HG02759 (cell line): ENCODE data around the gene CDH4.

ENCODE experiments used
- ATAC-seq: cut with Tn5 transposase; IDR thresholded peaks from one replicate; pipeline ENCODE4 v1.9.1; 2021; ENCODE audit warnings: mild to moderate bottlenecking, moderate library complexity; ENCODE audit not compliant: unreplicated experiment

CDH4 gene

DNA sequence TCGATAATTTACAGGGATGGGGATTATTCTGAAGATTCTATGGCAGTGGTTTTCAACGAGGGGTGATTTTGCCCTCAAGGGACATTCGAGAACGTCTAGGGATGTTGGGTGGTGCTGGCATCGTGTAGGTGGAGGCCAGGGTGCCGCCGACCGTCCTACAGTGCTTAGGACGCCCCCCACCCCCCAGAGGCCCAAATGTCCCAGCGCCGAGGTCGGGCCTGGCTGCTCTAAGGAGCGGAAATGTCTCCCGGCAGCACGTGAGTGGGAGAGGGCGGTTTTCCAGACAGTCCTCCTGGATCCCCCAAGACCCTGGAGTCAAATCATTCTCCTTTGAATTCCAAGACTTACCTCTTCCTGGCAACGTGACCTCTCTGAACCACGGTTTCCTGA lies 101.9 kb downstream of the CDH4 start:
- no peak for ATAC-seq

DNA sequence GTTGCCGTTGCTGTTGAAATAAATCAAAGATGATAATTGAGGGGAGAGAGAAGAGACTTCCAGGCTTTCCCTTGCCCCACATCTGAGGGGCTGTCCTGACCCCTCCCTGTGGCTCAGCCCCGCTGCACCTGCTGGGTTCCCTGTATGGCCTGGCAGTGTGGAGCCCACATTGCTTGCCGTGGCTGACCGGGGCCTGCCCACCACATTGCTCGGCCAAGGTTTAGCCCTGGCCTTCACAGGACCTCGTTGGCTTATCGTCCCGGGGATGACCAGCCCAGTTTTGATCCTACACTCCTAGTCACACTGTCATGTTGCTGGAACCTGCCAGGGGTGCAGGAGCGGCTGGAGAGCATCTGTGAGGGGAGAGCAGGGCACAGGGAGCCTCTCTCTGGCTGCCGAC lies 102.4 kb downstream of the CDH4 start:
- no peak for ATAC-seq

GRCh38 chr20:61354901-61355495 lies 102.9 kb downstream of the CDH4 start:
- ATAC-seq = no peak

DNA sequence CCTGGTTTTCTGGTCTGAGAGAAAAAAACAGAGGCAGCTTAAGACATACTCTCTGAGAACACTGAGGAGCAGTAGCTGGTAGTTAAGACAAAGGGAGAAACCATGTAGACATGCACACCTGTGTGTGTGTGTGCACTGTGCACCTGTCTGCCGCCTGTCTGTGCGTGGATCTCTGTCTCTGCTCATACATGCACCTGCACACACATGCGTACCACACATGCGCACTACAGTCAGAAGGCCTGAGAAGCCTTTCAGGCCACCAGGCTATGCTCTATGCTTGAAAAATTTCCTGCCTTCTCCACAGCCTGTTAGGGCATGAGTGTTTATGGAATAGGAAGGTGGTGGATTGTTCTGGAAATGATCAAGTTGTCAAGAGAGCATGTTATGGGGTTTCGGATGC lies 103.5 kb downstream of the CDH4 start:
- no peak for ATAC-seq

- no peak for ATAC-seq
Observed at GRCh38 chr20:61356196-61356595, 104.1 kb downstream of the CDH4 start.

GRCh38 chr20:61357119-61357518 lies 105.1 kb downstream of the CDH4 start:
- no peak for ATAC-seq

DNA sequence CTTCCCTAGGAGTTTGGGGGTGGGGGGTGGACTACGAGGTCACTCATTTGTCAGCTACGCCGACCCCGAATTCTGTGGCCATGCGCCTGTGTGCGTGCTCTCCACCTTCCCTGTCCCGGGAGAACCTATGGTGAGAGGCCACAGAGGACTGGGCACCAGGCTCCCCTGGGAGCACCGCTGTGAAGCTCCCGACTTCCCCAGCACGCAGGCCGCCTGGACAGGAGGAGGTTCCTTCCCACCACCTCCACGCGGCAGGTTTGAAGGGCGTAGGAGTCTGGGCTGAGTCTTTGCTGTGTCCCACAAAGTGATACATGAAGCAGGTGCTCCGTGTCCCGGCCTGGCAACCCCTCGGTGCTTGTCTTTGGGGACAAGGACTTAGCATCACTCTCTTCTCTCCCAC lies 107.2 kb downstream of the CDH4 start:
- ATAC-seq = no peak

DNA sequence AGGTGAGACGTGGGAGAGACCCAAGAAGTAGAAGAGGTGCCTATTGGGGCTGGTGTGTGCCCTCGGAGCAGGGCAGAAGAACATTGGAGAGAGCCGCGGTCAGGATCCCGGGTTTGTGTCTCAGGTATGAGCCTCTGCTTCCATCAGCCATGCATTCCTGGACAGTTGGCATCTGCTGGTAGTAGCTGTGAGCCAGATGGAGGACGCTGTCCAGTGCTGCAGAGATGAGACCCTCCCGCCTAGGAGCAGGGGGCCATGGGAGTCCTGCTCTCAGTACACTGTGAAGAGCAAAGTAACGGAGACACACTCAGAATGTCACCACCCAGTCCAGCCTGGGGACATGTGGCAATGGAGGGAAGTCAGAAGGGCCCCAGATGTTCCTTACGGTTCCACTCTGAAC lies 108.2 kb downstream of the CDH4 start:
- ATAC-seq = no peak

DNA sequence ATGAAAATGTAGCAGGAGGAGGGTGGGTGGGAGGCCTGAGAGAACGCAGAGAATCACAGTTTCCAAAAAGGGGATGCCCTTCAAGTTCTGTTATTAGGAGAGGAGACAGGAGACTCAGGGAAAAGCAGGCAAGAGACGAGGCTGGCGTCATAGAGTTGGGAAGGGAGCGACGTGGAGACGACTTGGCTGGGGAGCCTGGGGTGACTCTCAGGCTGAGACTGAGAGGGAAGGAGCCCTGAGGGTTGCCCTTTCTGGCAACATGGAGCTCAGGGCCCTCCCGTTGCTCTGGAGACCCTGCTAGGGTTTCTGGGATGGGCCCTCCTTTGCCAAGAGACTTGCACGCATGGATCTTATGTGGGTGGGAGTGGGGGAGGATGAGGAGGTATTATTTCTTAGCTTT lies 108.9 kb downstream of the CDH4 start:
- ATAC-seq = no peak

DNA sequence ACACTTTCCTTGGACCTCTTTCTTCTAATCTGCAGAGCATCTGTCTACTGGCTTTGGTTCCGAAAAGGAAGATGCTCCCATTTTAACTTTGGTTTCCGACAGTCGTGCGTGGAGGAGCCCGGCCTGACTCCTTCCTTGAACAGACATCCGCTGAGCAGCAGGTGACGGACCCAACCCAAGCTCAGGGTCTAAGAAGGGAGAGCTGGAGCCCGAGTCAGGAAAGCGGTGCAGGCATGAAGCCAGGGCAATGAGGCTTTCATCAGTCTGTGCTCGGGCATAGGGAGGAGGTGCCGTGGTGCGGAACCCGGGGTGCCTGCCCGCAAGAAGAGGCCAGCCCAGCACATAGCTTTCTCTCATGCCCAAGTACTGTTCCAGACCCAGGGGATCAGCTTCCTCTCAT lies 109.4 kb downstream of the CDH4 start:
- no peak for ATAC-seq

DNA sequence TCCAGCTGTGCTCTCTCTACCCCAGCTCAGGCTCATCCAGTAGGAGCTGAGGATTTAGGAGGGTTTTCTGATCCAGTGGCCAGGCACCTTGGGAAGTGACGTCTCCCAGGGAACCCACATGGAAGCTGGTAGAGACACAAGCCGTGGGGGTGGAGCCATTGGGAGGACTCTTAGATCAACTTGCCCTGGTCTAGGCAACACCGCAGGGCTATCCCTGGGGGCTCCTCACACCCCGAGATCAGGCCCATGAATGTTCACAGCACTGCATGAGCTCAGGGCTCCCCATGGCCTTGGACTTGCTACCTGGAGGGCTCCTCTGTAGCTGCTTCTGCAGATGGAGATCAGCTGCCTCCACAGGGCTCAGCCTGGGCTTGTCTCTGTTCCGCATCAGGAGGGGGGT lies 112.1 kb downstream of the CDH4 start:
- ATAC-seq = no peak

DNA sequence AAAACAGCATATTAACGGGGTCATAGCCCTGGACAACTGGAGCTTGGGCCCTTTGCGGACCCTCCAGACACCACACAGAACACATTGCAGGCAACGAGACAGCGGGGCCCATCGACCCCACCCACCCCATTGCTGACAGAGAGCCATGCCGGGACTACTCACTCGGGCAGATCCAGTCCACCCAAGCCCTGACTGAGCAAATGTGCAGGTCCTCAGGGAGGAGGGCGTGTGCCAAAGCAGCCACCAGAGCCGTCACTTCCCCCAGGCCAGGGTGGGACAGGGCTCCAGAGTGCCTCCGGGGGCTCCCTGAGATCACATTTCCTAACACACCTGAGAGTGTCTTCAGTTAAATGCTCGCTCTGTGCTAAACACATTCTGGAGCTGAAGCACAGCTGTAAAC lies 114.9 kb downstream of the CDH4 start:
- no peak for ATAC-seq

DNA sequence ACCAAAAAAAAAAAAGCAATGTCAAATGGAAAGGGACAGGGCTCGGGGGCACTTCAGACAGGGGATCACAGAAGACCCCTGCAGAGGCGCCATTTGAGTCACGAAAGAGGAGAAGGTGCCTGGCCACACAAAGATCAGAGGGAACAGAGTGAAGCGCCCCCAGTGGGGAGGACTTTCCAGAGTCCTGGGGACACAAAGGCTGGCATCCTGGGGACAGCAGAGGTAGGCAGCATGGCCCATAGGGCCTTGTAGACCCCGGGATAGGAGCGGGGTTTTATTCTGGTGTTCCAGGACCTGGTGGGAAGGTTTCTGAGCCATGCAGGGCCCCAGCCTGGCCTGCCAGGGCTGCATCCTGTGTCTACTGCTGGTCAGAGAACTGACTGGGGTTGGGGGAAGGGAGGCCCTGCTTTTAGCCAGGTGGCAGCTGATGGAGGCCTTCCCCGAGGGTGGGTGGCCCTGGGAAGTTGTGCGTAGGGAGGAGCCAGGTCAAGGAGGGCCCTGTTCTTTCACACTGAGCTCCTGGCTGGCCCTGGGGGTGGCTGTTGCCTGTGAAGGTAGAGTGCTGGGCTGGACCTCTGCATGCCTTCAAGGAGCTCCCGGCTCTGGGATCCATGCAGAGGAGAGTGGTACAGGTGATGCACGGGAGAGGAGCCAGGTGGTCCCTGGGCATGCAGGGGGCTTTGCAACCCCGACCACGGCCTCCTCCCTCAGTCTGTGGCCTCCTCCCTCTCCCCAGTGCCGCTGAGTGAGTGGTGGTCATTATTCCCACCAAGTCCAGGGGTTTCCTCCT lies 117.9 kb downstream of the CDH4 start:
- ATAC-seq = no peak

DNA sequence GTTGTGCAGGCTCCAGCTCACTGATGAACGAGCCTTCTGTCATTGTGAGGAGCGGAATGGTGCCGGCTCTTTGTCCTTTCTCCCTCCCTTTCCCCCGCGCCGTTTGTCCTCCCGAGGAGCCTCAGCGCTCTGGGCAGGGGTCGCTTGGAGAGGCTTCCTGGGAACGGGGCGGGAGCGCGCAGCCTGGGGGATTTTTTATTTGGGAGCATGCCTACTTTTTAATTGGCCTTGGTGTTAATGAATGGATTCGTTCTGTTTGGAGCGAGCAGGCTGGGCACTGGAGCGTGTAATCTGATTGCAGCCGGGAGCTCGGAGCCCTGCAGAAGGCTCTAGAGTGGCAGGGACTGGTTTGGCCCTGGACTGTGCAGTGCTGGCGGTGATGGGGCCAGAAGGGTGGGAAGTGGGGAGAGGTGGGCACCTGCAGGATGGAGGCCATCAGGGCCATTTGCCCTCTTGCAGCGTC lies 118.8 kb downstream of the CDH4 start:
- no peak for ATAC-seq

- ATAC-seq = no peak
Observed at GRCh38 chr20:61371501-61372136, 119.6 kb downstream of the CDH4 start.

- ATAC-seq = no peak
Observed at GRCh38 chr20:61372137-61373054, 120.3 kb downstream of the CDH4 start.

DNA sequence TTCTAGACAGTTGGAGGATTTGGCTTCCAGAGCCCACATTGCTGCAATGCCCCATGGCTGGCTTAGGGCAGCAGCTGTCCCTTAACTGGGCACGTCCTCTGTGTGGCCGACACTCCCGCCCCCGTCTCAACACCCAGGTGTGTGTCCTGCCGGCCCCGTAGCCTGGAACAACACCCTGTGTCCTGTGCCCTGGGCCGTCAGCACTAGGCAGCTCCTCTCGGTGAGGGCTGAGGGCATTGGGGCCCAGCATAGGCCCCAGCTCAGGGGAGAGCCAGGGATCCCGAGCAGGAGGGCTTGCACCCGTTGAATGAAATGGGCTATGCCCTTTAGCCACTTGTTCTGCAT lies 121.0 kb downstream of the CDH4 start:
- ATAC-seq = no peak

DNA sequence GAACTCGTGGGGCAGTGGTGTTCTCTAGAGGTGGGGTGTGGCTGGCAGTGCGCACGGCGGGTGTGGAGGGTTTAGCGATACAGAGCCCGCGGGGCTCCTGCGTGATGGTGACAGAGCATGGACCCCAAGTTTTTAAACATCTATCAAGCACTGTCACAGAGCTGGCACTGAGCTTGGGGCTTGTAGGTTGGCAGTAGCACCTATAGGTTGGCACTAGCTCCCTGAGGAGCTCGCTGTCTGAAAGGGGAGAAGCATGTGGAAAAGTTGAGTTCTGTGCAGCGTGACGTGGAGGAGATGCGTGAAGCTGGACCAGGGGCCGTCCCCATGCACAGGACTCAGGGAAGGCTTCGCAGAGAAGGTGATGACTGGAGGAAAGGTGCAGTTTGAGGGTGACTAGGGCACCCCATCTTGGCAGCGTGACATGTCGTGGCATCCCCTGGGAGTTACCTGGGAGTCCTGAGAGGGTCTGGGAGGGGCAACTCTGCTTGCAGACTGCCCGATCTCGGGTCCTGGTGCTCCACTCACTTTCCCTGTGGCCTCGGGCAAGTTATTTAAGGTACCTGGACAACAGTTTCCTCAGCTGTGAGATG lies 122.0 kb downstream of the CDH4 start:
- ATAC-seq = no peak

DNA sequence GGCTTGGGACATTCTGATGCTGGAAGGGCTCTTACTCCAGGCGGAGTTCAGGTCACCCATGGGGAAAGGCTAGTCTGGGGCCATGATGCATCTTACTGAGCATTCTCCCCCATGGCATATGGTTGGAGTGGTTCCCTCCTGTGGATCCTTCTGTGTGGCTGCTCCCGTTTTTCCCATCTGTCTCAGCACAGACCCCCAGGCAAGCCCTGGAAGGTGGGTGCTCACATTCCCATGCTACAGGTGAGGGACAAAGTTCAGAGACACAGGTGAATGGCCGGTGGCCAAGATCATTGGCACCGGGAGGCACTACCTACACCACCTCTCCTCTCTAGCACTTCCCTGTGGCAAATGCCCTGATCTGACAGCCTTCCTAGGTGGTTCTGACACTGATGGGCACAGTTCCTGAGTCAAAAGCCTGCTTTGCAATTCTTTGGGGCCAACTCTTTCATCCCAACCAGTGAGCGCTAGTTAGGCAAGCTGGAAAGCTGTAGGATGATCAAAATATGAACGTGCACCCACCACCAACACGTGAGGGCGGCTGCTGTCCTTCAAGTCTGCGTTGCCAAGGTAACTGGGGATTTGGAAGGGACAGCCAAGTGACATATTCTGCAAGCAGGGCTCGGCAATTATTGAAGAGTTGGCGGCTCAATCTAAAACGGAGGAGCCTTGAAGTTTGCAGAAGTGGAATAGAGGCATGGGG lies 124.6 kb downstream of the CDH4 start:
- no peak for ATAC-seq

DNA sequence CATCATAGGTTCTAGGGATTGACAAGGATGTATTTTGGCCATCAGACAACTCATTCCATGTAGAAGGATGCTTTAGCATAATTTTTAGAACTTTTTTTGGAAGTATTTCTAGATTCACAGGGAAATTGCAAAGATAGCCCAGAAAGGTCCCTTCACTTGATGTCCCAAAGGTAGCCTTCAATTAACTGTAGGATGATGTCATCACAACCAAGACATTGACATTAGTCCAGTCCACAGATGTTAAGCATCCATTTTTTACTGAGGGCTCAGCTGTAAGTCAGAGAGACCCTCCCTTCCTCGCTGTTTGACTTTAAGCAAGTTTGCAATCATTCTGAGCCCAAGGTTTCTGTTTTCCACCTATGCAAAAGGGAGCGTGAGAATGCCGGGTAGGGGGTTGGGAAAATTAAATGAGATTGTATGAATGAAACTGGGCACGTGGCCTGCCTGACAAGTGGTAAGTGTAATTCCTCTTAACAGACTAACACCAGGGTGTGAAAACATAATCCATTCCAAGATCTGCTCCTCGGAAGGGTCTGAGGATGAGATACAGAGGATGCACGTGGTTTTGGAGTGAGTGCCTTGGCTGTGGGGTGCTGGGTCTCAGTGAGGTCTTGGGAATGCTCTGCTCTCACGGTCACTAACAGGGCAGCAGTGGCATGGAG lies 126.8 kb downstream of the CDH4 start:
- no peak for ATAC-seq
